ENCODE measurements around the gene ATG5.

GRCh38 chr6:106181664-106182418, 143.7 kb downstream of the ATG5 start:
- TF ChIP-seq GATA3 (IDR thresholded peaks at IDR 0.05; ENCODE audit: low read depth, low read length) (no peak), GATA2 (IDR thresholded peaks at IDR 0.05; ENCODE audit: low read depth, low read length) (no peak)
